ENCODE measurements around the gene ITPR2. TPM values are rescaled to one million over a fixed set of nuclear protein-coding genes. Genes with fewer than 3 reads are reported as not detected.

The ITPR2 gene
- total and polyA plus RNA-seq, 2 of the 8 experiments (the other 6 are each of a cell fraction or from before 2014, with no cell fraction given): 4.1 to 48.3 TPM

GRCh38 chr12:26821212-26821701, 11.7 kb downstream of the ITPR2 start (continued):
- no peak for TF ChIP-seq NRF1 (IDR thresholded peaks at IDR 0.05; ENCODE audit: low read depth, low read length)
- TF ChIP-seq TBP (IDR thresholded peaks at IDR 0.05; ENCODE audit: low read depth, low read length): no peak
